Stimulated activated naive CD8-positive, alpha-beta T cell treated with anti-CD3 and anti-CD28 coated beads, Interleukin-15, Interleukin-2, amounts not matched to agents 100 U/mL and 50 U/mL, for 24 hours (primary cell): Measurements from ENCODE around the gene P3H3.
A peak's percentile ranks its signal among the peaks of the same experiment; 100 is the strongest.
"Not testable (repeated sequence)": the region's sequence is repeated elsewhere in the genome, so short reads cannot be mapped to it uniquely, and the experiment has no call there.

Source experiments
- ATAC-seq: fragments of 150-1000 bp; cut with Tn5 transposase; one replicate; pipeline ENCODE4 v1.10.0; 2021
- DNase-seq: peaks from one replicate; pipeline ENCODE4 v3.0.0; 2021

The P3H3 gene

DNA sequence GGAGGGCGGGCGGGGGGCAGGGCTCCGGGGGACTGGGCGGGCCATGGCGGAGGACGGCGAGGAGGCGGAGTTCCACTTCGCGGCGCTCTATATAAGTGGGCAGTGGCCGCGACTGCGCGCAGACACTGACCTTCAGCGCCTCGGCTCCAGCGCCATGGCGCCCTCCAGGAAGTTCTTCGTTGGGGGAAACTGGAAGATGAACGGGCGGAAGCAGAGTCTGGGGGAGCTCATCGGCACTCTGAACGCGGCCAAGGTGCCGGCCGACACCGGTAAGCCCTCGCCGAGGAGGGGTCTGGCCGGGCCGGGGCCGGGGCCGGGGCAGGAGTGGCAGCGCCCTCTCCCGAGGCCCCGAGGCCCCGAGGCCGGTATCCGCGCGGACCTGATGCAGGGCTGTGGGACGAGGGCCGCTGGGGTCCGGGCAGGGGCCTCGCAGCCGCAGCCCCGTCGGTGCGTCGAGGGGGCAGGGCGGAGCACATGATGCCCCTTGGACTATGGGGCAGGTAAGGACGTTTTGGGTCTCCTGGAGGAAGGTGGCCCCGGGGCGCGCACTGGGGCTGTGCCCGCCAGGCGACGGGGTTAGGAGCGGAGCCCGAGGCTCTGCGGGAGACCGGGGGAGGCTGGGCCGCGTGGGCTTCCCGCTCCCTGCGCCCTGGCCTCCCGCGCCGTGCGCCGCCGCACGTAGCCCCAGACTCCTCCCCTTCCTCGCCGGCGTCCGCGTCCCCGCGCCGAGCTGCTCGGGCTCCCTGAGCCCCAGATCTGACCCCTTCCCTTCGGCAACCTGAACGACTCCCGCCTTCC lies 39.4 kb downstream of the P3H3 start, which contains the start of gene TPI1:
TSS of gene TPI1 (plus strand) at position 119 of the 798 bp plus-strand sequence. CDS start at position 155, 36 bp downstream.
- peak; percentile 88 for DNase-seq
- peak; percentile 67 for ATAC-seq

- DNase-seq: no peak
- ATAC-seq: no peak
These were observed 40.2 kb downstream of the P3H3 start for GRCh38 chr12:6868211-6869048.

DNA sequence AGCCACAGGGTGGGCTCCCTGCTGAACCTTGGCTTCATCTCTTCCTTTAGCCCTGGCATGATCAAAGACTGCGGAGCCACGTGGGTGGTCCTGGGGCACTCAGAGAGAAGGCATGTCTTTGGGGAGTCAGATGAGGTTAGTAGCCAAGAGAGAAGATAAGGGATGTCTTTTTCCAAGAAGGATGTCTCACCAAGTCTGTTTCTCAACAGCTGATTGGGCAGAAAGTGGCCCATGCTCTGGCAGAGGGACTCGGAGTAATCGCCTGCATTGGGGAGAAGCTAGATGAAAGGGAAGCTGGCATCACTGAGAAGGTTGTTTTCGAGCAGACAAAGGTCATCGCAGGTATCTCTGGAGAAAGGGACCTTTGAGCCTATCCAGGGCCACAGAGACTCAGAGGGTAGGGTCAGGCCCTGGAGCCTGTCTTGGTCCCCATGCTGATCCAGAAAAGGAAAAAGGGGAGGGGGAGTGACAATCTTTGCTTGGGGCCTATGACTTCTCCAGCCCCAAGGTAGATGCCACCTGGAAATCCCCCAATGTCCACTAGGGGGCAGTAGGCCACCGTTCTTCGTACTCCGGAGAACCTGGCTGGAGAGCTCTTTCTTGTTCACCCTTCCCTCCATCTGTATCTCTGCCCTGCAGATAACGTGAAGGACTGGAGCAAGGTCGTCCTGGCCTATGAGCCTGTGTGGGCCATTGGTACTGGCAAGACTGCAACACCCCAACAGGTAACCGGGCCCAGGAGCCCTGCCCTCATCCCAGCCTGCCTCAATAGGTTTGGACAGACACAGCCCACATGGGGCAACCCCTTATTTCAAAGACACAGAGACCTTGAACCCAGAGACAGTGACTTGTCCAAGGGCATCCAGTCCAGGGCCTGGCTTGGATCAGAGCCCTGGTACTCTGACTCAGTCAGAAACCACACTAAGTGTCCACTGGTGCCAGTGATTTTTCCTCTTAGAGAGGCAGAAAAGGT lies 41.1 kb downstream of the P3H3 start:
- ATAC-seq (no peak), DNase-seq (peak; percentile 85)

GRCh38 chr12:6870304-6870703 lies 42.1 kb downstream of the P3H3 start:
- DNase-seq, ATAC-seq: not testable (repeated sequence)

DNA sequence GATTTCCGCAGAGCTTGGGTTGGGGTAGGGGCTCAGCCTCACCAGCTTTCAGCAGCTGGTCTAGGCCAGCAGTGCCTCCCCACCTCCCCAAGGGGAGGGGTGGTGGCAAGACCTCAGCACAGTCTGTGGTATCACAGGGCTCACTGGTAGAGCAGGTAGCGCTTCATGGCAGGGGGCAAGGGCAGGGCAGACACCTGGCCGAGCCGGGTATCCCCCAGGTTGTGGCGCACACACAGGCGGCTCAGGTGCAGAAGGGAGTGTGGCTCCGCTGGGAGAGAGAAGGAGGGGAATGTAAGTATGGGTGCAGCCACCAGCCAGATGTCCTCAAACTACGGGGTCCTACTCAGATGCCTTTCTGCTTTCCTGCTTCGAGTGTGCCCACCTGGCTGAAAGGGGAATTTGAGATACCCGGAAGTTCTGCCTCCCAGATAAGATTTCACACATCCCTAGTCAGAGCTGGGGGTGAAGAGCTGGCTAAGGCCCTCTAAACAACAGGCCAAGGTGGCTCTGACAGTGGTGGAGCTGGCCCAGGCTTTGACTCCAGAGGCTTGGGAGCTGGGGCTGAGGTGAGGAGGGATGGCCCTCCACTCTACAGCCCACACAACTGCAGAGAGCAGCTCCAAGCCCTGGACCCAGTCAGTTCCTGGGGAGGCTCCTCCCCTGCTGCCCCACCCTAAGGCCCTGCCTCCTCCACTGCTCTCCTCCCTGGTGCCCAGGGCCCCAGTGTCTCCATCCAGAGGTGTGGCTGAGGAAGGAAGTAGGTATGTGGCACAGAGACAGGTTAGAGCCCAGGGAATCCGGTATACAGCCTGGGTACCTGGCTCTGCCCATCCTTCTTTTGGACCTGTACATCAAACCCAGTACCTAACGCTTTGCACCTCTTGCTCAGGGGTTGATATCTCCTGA lies 43.1 kb downstream of the P3H3 start:
- ATAC-seq (peak; percentile 12), DNase-seq (peak; percentile 63)

DNA sequence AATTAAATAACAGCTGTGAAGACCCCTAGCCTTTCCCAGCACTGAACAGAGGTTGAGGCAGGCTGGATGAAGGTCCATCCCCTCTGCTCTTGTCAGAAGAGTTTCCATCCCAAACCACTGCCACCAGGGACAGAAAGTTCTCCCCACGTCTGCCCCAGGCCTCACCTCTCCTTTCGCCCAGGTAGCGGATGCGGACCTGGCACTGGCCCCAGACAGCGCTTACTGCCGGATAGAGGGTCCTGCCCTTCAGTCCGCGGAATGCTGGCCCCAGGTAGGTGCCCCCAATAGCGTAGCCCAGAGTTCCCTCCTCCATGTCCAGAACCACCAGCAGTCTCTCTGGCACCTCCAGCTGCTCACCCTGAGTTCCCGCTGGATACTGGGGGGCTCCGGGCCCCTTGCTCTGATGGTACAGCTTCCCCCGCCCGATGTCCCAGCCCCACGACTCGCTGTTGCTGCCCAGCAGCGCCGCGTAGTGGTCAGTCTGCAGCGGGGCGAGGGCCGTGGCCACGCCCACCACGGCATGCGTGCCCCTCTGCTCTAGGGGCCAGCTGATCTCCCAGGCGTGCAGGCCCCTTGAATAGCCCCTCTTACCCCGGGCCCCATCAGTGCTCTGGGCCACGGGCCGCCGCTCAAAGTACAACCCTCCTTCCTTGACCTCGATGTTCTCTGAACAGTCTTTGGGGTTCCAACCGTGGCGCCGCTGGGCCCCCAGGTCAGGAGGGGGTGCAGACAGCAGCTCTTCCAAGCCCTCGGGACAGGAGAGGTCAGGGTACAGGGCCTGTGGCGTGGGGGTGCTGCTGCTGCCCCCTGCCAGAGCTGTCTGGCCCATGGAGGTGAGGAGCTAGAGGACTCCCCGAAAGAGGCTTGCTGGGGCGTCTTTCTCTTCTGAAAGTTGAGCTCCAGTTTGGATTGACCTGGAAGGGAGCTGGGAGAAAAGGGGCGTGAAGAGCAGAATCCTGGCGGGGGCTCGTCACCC lies 44.2 kb downstream of the P3H3 start:
- ATAC-seq: peak; percentile 42
- peak; percentile 92 for DNase-seq

DNA sequence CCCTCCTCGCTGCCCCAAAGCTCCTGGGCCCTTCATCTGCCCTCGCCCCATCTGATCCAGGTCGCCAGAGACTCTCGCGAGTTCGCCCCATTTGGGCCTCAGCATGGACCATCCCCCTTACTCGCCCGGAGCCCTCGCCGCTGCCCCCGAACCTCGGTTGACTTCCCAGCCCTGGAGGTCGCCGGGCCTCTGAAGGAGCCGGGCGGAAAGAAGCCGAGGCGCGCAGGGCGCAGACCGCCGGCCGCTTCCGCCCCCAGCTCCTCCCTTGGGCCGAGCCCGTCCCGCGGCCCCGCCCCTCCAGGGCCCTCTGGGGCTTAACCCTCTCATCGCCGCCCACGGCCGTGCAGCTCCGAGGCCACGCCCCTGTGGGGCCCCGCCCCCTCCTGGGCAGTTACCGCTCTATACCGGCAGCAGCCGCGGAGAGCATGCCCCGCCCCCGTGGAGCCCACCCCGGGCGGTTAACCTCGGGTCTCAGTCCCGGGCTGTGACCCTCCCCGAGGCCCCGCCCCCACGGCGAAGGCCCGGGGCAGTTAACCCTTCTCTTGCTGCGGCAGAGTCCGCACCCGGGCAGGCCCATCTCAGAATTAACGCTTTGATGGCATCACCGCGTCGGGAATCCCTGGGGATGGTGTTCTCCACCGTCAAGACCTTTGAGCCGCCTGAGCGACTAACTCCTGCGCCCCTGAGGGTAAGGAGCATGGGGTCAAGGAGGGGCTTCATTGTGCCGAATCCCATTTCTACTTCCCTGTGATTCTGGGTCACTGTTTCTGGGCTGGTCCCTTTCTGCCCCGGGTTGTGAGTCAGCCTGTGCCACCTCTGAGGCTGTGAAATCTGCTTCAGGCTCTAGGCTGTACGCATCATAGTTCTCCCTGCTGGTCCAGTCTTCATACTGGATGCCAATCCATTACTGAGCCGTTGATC lies 45.1 kb downstream of the P3H3 start, which contains the start of gene SPSB2:
TSS of gene SPSB2 (minus strand) at position 210 of the 921 bp plus-strand sequence. CDS start 402 bp downstream, outside the sequence.
- peak; percentile 100 for DNase-seq
- peak; percentile 83 for ATAC-seq

DNA sequence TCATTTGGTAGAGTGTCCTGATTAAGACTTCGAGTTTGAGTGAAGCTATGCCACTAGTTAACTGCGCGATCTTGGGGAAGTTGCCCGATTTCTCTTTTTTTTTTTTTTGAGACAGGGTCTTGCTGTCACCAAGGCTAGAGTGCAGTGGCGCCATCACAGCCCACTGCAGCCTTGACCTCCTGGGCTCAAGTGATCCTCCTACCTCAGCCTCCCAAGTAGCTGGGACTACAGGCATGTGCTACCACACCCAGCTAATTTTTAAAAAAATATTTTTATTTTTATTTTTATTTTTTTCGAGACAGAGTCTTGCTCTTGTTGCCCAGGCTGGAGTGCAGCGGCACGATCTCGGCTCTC lies 45.8 kb downstream of the P3H3 start:
- DNase-seq, ATAC-seq: not testable (repeated sequence)

DNA sequence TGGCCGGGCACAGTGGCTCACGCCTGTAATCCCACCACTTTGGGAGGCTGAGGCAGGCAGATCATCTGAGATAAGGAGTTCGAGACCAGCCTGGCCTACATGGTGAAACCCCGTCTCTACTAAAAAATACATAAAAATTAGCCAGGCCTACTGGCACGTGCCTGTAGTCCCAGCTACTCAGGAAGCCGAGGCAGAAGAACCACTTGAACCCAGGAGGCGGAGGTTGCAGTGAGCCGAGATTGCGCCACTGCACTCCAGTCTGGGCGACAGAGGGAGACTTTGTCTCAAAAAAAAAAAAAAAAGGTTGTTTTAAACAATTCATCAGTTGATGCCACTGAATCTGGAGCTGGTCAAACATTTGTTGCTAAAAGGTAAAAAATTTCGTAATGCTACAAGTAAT lies 51.6 kb downstream of the P3H3 start:
- DNase-seq: not testable (repeated sequence)

DNA sequence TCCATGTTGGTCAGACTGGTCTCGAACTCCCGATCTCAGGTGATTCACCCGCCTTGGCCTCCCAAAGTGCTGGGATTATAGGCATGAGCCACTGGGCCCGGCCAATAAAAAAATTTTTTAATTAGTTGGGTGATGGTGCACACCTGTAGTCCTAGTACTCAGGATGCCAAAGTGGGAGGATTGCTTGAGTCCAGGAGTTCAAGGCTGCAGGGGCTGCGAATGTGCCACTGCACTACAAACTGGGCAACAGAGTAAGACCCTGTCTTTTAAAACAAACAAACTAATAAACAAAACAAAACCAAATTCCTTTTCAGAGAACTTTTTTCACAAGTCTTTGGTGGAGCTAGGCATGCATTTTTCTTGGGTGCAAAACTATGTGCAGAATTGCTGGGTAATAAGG lies 55.0 kb downstream of the P3H3 start:
- no peak for ATAC-seq
- DNase-seq: no peak

More for the DNA sequence above, 51.6 kb downstream of the P3H3 start:
- not testable (repeated sequence) for ATAC-seq

DNA sequence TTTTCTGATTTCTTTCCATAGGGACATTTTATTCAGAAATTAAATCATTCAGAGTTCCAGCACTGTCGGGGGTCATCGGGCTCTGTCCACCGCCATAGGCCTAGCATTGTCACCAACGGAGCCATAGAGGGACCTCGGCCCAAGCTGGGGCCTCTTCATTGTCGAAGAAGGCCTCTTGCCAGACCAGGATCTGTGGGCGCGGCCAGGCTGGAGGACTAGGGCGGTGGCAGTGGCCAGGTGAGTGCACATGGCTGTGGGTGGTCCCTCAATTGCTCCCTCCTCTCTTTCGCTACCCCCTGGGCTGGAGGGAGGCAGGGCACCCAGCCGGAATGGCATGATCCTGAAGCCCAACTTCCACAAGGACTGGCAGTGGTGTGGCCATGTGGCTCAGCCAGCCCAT lies 55.5 kb downstream of the P3H3 start:
- DNase-seq: no peak

GRCh38 chr12:6884539-6884938 lies 56.3 kb downstream of the P3H3 start:
- DNase-seq: no peak
- ATAC-seq: no peak

More for the DNA sequence above, 55.5 kb downstream of the P3H3 start:
- no peak for ATAC-seq

GRCh38 chr12:6886206-6886999 lies 58.2 kb downstream of the P3H3 start:
- not testable (repeated sequence) for ATAC-seq, DNase-seq

GRCh38 chr12:6887460-6887859 lies 59.3 kb downstream of the P3H3 start:
- no peak for DNase-seq
- no peak for ATAC-seq

DNA sequence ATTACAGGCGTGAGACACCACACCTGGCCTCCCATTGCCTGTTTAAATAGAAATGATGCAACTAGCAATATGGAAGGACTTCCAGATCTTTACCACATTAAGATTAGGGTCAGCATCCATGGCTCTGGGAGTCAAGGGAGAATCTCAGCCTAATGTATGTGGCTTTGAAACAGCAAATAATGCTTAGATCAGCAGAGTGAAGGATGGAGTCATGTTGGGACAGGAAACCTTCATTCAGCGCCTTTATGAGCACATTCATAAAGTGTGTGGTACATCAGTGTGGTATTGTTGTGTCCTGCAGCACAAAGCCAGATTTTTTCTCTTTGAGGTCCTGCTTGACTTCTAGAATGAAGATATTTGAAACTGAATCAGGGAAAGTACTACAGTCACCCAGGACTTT lies 60.2 kb downstream of the P3H3 start:
- ATAC-seq (no peak), DNase-seq (no peak)

DNA sequence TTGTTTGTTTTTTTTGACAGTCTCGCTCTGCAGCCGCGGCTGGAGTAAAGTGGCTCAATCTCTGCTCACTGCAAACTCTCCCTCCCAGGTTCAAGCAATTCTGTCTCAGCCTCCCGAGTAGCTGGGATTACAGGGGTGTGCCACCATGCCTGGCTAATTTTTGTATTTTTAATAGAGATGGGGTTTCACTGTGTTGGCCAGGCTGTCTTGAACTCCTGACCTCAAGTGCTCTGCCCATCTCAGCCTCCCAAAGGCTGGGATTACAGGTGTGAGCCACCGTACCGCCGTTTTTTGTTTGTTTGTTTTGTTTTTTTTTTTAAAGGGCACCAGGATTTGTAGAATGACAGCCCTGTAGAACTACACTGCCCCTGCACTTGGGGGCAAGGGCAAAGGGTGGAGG lies 60.6 kb downstream of the P3H3 start:
- not testable (repeated sequence) for ATAC-seq, DNase-seq
